Ishikawa (cell line): ENCODE results near the gene RAB11FIP4.

Experiments
- CEBPB ChIP-seq: IDR thresholded peaks from 2 replicates; pipeline ENCODE4 v1.6.1; 2012
- CREB1 ChIP-seq: IDR thresholded peaks from 2 replicates; pipeline ENCODE4 v1.6.1; 2012; ENCODE audit warnings: low read depth
- EGR1 ChIP-seq: IDR thresholded peaks from 2 replicates; pipeline ENCODE4 v1.6.1; 2012
- EP300 ChIP-seq: IDR thresholded peaks from 2 replicates; pipeline ENCODE4 v1.6.1; 2012; ENCODE audit warnings: borderline replicate concordance
- FOXM1 ChIP-seq: IDR thresholded peaks from 2 replicates; pipeline ENCODE4 v1.6.1; 2012; ENCODE audit warnings: low read depth, borderline replicate concordance
- NFIC ChIP-seq: IDR thresholded peaks from 2 replicates; pipeline ENCODE4 v1.6.1; 2012
- RAD21 ChIP-seq: IDR thresholded peaks from 2 replicates; pipeline ENCODE4 v1.6.1; 2012; ENCODE audit warnings: low read depth
- REST ChIP-seq: IDR thresholded peaks from 2 replicates; pipeline ENCODE4 v1.6.1; 2012; ENCODE audit warnings: low read depth, mild to moderate bottlenecking
- TAF1 ChIP-seq: IDR thresholded peaks from 2 replicates; pipeline ENCODE4 v1.6.1; 2012; ENCODE audit warnings: low read depth, mild to moderate bottlenecking
- TCF12 ChIP-seq: IDR thresholded peaks from 2 replicates; pipeline ENCODE4 v1.6.1; 2012; ENCODE audit warnings: low read depth
- TEAD4 ChIP-seq: IDR thresholded peaks from 2 replicates; pipeline ENCODE4 v1.6.1; 2012
- YY1 ChIP-seq: IDR thresholded peaks from 2 replicates; pipeline ENCODE4 v1.6.1; 2012; ENCODE audit warnings: low read depth
- ZBTB7A ChIP-seq: IDR thresholded peaks from 2 replicates; pipeline ENCODE4 v1.6.1; 2012; ENCODE audit warnings: low read depth
- TF ChIP-seq, protein P1 (sequence below): IDR thresholded peaks from 2 replicates; pipeline ENCODE4 v1.6.1; 2012
- TF ChIP-seq, protein P2 (sequence below): IDR thresholded peaks from 2 replicates; pipeline ENCODE4 v1.6.1; 2012

The RAB11FIP4 gene

DNA sequence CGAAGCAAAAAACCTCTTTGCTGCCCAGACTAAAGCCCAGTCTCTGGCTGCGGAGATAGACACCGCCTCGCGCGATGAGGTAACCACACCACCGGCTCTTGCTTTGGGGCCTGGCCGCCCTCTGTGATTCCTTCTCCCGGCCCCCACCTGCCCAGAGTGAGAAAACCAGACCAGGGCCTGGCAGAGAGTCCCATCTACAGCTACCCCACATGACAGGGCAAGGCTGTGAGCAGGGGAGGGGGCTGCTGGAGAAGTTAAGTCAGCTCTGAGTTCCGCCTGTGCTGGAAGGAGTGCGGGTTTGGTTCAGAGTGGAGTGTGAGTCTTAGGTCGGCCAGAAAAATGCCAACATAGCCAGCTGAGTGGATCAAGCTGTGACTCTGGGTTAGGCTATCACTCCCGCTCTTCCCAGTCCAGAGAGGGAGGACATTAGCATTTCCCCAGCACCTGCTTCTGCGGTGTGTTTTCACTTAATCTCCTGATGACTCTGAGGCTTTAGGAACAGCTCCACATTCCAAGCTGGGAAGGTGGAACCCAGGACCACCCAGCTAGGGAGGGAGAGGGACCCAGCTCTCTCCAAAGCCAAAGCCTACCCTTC is 139.0 kb downstream of the RAB11FIP4 start:
- TF ChIP-seq CREB1 (no peak), REST (no peak), NFIC (no peak), RAD21 (no peak), FOXM1 (no peak), CEBPB (no peak), YY1 (no peak)

GRCh38 chr17:31531336-31531980 is 140.0 kb downstream of the RAB11FIP4 start:
- TF ChIP-seq TCF12 = no peak
- TF ChIP-seq ZBTB7A = no peak
- TF ChIP-seq RAD21 = no peak
- no peak for TF ChIP-seq TEAD4
- TF ChIP-seq CREB1 = no peak
- TF ChIP-seq TAF1 = no peak
- TF ChIP-seq, protein P1, sequence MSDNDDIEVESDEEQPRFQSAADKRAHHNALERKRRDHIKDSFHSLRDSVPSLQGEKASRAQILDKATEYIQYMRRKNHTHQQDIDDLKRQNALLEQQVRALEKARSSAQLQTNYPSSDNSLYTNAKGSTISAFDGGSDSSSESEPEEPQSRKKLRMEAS = no peak
- no peak for TF ChIP-seq REST
- no peak for TF ChIP-seq EP300
- no peak for TF ChIP-seq EGR1
- no peak for TF ChIP-seq NFIC

GRCh38 chr17:31532081-31532480 is 140.6 kb downstream of the RAB11FIP4 start:
- no peak for TF ChIP-seq TAF1
- TF ChIP-seq ZBTB7A = no peak
- TF ChIP-seq, protein P1 = no peak
- TF ChIP-seq CEBPB = no peak
- TF ChIP-seq TCF12 = no peak
- TF ChIP-seq TEAD4 = no peak
- TF ChIP-seq FOXM1 = no peak
- TF ChIP-seq EP300 = no peak
- no peak for TF ChIP-seq CREB1
- no peak for TF ChIP-seq NFIC
- TF ChIP-seq RAD21 = no peak
- TF ChIP-seq, protein P2, sequence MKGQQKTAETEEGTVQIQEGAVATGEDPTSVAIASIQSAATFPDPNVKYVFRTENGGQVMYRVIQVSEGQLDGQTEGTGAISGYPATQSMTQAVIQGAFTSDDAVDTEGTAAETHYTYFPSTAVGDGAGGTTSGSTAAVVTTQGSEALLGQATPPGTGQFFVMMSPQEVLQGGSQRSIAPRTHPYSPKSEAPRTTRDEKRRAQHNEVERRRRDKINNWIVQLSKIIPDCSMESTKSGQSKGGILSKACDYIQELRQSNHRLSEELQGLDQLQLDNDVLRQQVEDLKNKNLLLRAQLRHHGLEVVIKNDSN = no peak

DNA sequence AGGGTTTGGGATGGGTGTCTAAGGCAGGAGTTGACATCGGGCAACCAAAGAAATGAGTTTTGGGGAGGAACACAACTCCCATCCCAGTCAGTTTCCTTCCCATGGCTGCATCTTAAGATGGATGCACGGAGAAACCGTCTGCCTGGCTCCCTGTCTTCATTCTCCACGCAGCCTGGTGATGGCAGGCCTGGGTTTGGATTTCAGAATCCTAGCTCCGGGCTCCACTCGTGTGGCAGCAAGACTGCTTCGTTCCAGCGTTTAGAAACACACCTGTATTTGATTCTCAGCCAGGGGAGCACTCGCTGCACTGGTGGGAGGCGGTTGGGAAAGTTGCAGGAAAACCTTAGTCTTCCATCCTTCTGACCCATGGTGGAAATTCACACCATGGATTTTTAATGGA is 141.1 kb downstream of the RAB11FIP4 start:
- TF ChIP-seq EP300 = no peak
- no peak for TF ChIP-seq ZBTB7A

- TF ChIP-seq EGR1 (peak; percentile 89), EP300 (no peak), ZBTB7A (no peak), RAD21 (peak; percentile 59)
- TF ChIP-seq, protein P2 = no peak
Measured at GRCh38 chr17:31533546-31534155, 142.2 kb downstream of the RAB11FIP4 start.

- no peak for TF ChIP-seq YY1
- TF ChIP-seq, protein P1 = no peak
- no peak for TF ChIP-seq CEBPB
- TF ChIP-seq ZBTB7A = no peak
- no peak for TF ChIP-seq TCF12
- TF ChIP-seq EGR1 = no peak
- no peak for TF ChIP-seq FOXM1
- no peak for TF ChIP-seq CREB1
- TF ChIP-seq REST = no peak
- no peak for TF ChIP-seq NFIC
Measured at GRCh38 chr17:31534223-31534888, 142.9 kb downstream of the RAB11FIP4 start.
